ENCODE results near the gene PCDH9.
"Not testable (repeated sequence)": the region's sequence is repeated elsewhere in the genome, so short reads cannot be mapped to it uniquely, and the experiment has no call there.

The PCDH9 gene

DNA sequence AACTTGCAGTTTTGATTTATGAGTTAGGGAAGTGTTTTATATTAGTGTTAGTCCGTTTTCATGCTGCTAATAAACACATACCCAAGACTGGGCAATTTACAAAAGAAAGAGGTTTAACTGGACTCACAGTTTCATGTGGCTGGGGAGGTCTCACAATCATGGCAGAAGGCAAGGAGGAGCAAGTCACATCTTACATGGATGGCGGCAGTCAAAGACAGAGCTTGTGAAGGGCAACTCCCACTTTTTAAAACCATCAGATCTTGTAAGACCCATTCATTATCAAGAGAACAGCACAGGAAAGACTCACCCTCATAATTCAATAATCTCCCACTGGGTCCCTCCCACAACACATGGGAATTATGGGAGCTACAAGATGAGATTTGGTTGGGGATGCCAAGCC is 349.0 kb downstream of the PCDH9 start:
- H3K9ac ChIP-seq (ENCODE audit: low read length); H3K4me3 ChIP-seq (ENCODE audit: low read length); H3K4me1 ChIP-seq (ENCODE audit: control insufficient read depth, low read depth, low read length); H3K36me3 ChIP-seq (ENCODE audit: control insufficient read depth, low read depth, low read length); H3K27me3 ChIP-seq (ENCODE audit: control insufficient read depth, insufficient read depth, low read length); H3K9me3 ChIP-seq (ENCODE audit: control insufficient read depth, low read depth, low read length); H3K27ac ChIP-seq (ENCODE audit: low read length): not testable (repeated sequence)

DNA sequence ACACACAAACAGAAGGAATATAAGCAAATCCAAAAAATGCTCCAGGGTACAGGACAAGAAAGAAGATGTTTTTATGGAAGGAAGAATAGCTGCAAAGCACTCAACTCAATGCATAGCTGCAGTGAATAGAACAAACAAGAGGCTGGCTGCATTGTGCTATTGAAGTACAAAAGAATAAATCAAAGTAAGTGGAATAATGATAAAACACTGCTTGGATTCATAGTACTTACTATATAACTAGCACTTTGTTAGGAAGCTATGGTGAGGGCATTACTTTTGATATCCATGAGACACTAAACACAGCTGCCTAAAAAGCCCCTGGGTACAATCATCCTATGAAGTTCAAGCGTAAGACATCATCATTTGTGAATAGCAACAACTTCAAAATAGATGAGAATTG is 350.1 kb downstream of the PCDH9 start:
- Histone ChIP-seq H3K9me3 (ENCODE audit: control insufficient read depth, low read depth, low read length) (no peaks in the 10 kb centered on the region), H3K9ac (ENCODE audit: low read length) (no peak overlapping the region), H3K4me3 (ENCODE audit: low read length) (no peak overlapping the region), H3K27ac (ENCODE audit: low read length) (no peak overlapping the region), H3K27me3 (ENCODE audit: control insufficient read depth, insufficient read depth, low read length) (no peaks in the 10 kb centered on the region), H3K36me3 (ENCODE audit: control insufficient read depth, low read depth, low read length) (no peaks in the 10 kb centered on the region), H3K4me1 (ENCODE audit: control insufficient read depth, low read depth, low read length) (no peaks in the 10 kb centered on the region)

DNA sequence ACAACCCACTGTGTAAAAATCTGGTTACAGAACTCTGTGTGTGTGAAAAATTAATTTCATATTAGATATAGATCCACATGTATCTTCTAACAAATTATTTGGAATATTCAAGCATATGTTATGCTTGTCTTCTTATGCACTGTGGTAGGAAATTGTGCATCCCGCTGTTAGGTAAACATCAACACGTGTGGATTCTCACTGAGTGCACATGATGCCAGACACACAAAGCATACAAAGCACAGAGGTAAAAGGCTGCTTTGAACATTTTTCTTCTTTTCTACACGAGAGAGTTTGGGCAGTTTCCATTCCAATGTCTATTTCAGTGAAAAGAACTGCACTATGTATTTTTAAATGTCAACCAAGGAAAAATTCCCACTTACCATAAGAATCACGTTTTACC is 354.9 kb downstream of the PCDH9 start:
- H3K9me3 ChIP-seq (ENCODE audit: control insufficient read depth, low read depth, low read length), result no peaks in the 10 kb centered on the region
- no peaks in the 10 kb centered on the region for H3K27me3 ChIP-seq (ENCODE audit: control insufficient read depth, insufficient read depth, low read length)
- no peak overlapping the region for H3K9ac ChIP-seq (ENCODE audit: low read length)
- H3K4me3 ChIP-seq (ENCODE audit: low read length), result no peak overlapping the region
- no peaks in the 10 kb centered on the region for H3K4me1 ChIP-seq (ENCODE audit: control insufficient read depth, low read depth, low read length)
- no peaks in the 10 kb centered on the region for H3K36me3 ChIP-seq (ENCODE audit: control insufficient read depth, low read depth, low read length)
- H3K27ac ChIP-seq (ENCODE audit: low read length), result no peak overlapping the region

DNA sequence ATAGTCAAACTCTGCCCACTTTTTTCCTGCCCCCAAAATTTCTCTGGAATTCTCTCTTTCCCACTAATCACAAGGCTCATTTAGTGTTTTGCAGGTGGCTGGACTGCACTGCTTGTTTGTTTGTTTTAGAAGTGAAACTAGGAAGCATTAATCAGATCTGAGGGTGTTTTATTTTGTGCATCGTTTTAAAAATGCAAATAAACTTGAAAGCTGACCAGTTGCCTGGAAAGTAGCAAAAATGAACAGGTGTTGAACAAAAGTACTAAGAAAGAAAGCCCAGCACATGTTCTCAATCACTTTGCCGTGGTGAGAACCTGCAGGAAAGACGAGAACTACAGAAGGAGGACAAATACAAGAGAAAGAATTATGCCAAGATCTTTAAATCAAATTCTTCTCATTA is 365.5 kb downstream of the PCDH9 start:
- Histone ChIP-seq H3K4me1 (ENCODE audit: control insufficient read depth, low read depth, low read length) (peaks cover 12% of the 10 kb centered on the region), H3K9me3 (ENCODE audit: control insufficient read depth, low read depth, low read length) (no peaks in the 10 kb centered on the region), H3K9ac (ENCODE audit: low read length) (no peak overlapping the region), H3K27me3 (ENCODE audit: control insufficient read depth, insufficient read depth, low read length) (no peaks in the 10 kb centered on the region), H3K4me3 (ENCODE audit: low read length) (no peak overlapping the region), H3K27ac (ENCODE audit: low read length) (no peak overlapping the region), H3K36me3 (ENCODE audit: control insufficient read depth, low read depth, low read length) (no peaks in the 10 kb centered on the region)

DNA sequence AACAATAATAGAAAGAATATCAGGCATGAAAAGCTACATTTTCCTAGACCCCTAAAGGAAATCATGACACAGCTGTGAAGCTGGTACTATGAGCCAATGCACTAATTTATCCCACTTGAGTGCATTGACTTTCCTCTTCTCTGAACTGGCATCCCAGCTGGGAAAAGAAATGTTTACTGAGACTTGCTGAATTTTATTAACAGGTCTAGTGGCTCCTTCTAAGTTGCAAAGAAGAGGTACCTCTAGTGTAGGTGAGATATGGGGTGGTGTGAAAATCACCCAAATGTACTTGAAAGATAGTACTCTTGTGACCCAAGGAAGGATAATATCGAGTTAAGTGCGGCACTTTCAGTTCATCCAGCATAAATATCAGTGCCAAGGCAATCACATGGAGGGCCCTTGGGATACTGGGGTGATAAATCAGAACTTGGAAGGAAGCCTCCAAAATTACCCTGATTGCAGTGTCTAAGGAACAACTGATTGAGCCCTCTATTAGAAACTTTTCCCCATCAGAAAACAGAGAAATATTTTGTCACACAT is 369.2 kb downstream of the PCDH9 start:
- no peaks in the 10 kb centered on the region for H3K36me3 ChIP-seq (ENCODE audit: control insufficient read depth, low read depth, low read length)
- H3K4me3 ChIP-seq (ENCODE audit: low read length), result no peak overlapping the region
- no peak overlapping the region for H3K27ac ChIP-seq (ENCODE audit: low read length)
- peaks cover 20% of the 10 kb centered on the region for H3K4me1 ChIP-seq (ENCODE audit: control insufficient read depth, low read depth, low read length)
- no peaks in the 10 kb centered on the region for H3K27me3 ChIP-seq (ENCODE audit: control insufficient read depth, insufficient read depth, low read length)
- H3K9ac ChIP-seq (ENCODE audit: low read length), result no peak overlapping the region
- no peaks in the 10 kb centered on the region for H3K9me3 ChIP-seq (ENCODE audit: control insufficient read depth, low read depth, low read length)

DNA sequence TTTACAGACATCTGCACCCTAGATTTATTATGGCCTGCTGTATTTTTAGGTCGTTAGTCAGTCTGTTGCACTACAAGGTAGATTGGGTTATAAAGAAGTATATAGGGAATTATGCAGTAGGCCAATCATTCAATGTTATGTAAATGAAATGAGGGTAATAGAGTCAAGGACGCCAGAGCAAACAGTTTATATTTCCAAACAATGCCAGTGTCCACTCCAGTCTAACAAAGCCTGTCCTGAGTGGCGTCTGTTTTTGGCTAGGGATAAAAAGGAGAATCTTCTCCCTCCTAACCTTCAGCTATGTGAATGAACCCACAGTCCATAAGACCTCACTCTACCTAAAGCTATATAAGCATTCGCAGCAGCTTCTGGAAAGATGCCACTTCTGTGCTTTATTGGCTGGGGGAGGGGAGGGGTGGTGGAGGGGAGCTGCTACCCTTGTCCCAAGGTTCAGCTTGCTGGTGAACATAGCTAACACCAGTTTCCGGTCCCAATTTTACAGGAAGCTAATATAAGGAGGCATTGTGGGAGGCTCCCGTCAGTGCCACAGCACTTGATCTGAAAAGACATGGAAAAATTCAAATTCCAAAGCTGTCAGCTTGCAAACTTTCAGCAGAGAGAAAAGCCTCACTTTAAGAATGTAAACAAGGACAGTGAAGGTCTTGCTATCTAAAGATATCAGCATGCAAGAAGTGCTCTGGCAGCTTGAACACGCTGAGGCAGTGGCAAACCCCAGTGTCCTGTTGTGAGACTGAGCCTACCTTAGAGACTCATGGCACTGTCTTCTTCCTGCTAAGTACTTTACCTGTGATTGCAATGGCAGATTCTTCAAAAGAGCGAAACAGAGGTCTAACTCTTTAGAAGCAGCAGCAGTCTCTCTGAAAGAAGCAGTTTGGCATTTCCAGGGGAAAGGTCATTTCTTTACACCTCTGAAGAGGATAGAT is 369.9 kb downstream of the PCDH9 start:
- H3K9ac ChIP-seq (ENCODE audit: low read length), result no peak overlapping the region
- H3K9me3 ChIP-seq (ENCODE audit: control insufficient read depth, low read depth, low read length), result no peaks in the 10 kb centered on the region
- no peak overlapping the region for H3K4me3 ChIP-seq (ENCODE audit: low read length)
- peaks cover 20% of the 10 kb centered on the region for H3K4me1 ChIP-seq (ENCODE audit: control insufficient read depth, low read depth, low read length)
- no peaks in the 10 kb centered on the region for H3K27me3 ChIP-seq (ENCODE audit: control insufficient read depth, insufficient read depth, low read length)
- H3K27ac ChIP-seq (ENCODE audit: low read length), result no peak overlapping the region
- H3K36me3 ChIP-seq (ENCODE audit: control insufficient read depth, low read depth, low read length), result no peaks in the 10 kb centered on the region

DNA sequence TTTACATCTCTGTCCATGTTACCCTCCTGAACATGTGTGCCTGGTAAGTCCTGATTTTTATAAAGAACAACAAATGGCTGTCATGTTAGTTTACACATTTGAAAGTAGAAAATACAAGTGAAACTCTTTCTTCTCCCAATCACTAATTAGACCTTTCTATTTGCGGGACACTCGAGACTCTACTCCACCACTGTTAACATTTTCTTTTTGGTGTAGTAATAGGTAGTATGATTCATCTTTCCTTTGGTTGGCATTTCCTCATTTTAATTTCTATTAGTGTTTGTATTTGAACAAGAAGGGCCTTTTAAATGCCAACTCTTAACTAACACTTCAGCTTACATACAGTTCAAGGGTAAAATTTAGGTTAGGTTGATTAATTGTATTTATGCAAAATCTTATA is 371.1 kb downstream of the PCDH9 start:
- Histone ChIP-seq H3K36me3 (ENCODE audit: control insufficient read depth, low read depth, low read length) (no peaks in the 10 kb centered on the region), H3K9ac (ENCODE audit: low read length) (no peak overlapping the region), H3K4me1 (ENCODE audit: control insufficient read depth, low read depth, low read length) (peaks cover 20% of the 10 kb centered on the region), H3K9me3 (ENCODE audit: control insufficient read depth, low read depth, low read length) (no peaks in the 10 kb centered on the region), H3K27me3 (ENCODE audit: control insufficient read depth, insufficient read depth, low read length) (no peaks in the 10 kb centered on the region), H3K4me3 (ENCODE audit: low read length) (no peak overlapping the region), H3K27ac (ENCODE audit: low read length) (no peak overlapping the region)

DNA sequence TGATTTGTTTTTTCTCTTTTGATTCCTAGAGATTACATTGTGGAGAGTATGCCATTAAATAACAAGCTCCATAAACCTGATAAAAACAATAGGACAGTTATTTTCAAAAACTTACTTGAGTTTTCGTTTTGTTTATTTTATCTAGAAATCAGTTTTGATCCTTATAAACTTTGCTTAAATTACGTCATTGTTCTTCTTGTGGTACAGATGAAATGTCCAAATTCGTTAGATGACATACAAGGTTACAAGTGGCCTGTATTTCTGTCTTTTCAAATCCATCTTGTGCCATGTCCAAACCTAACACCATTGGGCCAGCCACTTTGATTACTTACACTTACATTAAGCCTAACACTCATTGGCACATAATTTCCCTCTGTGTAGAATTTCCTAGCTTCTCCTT is 372.0 kb downstream of the PCDH9 start:
- no peaks in the 10 kb centered on the region for H3K9me3 ChIP-seq (ENCODE audit: control insufficient read depth, low read depth, low read length)
- no peaks in the 10 kb centered on the region for H3K27me3 ChIP-seq (ENCODE audit: control insufficient read depth, insufficient read depth, low read length)
- no peak overlapping the region for H3K27ac ChIP-seq (ENCODE audit: low read length)
- H3K4me1 ChIP-seq (ENCODE audit: control insufficient read depth, low read depth, low read length), result peaks cover 20% of the 10 kb centered on the region
- no peaks in the 10 kb centered on the region for H3K36me3 ChIP-seq (ENCODE audit: control insufficient read depth, low read depth, low read length)
- H3K4me3 ChIP-seq (ENCODE audit: low read length), result no peak overlapping the region
- no peak overlapping the region for H3K9ac ChIP-seq (ENCODE audit: low read length)

DNA sequence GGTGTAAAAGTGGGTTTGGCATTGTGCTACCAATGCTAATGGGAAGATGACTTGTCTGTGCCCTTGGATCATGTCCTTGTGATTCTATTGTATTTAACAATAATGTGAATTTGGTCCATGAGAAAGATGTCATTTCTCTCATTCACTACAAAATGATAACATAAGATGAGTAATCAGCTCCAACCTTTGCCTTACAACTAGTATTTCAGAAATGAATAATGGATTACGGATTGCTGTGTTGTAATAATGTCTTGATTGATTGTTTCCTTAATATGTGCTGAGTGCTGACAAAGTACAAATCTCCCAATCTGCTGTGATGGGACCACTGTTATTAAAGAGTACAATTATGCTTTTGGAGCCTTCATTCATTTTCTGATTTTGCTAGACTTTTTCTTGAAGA is 375.0 kb downstream of the PCDH9 start:
- Histone ChIP-seq H3K27me3 (ENCODE audit: control insufficient read depth, insufficient read depth, low read length) (no peaks in the 10 kb centered on the region), H3K4me1 (ENCODE audit: control insufficient read depth, low read depth, low read length) (peaks cover 13% of the 10 kb centered on the region), H3K4me3 (ENCODE audit: low read length) (no peak overlapping the region), H3K9me3 (ENCODE audit: control insufficient read depth, low read depth, low read length) (no peaks in the 10 kb centered on the region), H3K36me3 (ENCODE audit: control insufficient read depth, low read depth, low read length) (no peaks in the 10 kb centered on the region), H3K9ac (ENCODE audit: low read length) (no peak overlapping the region), H3K27ac (ENCODE audit: low read length) (no peak overlapping the region)

DNA sequence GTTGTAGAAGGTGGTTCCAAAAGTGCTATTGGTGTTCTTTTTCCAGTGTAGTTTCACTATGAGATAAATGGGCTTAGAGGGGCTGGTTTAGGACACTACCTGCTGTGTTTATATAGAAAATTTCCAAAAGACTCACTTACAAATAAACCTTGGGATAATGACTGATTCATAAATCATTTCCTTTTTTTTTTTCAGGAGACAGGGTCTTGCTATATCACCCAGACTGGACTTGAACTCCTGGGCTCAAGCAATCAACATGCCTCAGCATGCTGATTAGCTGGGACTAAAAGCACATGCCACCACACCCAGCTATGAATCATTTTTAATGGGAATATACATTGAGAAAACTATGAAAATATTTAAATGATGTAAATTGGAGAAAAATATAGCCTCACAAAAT is 376.6 kb downstream of the PCDH9 start:
- no peak overlapping the region for H3K27ac ChIP-seq (ENCODE audit: low read length)
- H3K36me3 ChIP-seq (ENCODE audit: control insufficient read depth, low read depth, low read length), result no peaks in the 10 kb centered on the region
- H3K9ac ChIP-seq (ENCODE audit: low read length), result no peak overlapping the region
- H3K4me3 ChIP-seq (ENCODE audit: low read length), result no peak overlapping the region
- no peaks in the 10 kb centered on the region for H3K27me3 ChIP-seq (ENCODE audit: control insufficient read depth, insufficient read depth, low read length)
- no peaks in the 10 kb centered on the region for H3K9me3 ChIP-seq (ENCODE audit: control insufficient read depth, low read depth, low read length)
- H3K4me1 ChIP-seq (ENCODE audit: control insufficient read depth, low read depth, low read length), result no peaks in the 10 kb centered on the region

DNA sequence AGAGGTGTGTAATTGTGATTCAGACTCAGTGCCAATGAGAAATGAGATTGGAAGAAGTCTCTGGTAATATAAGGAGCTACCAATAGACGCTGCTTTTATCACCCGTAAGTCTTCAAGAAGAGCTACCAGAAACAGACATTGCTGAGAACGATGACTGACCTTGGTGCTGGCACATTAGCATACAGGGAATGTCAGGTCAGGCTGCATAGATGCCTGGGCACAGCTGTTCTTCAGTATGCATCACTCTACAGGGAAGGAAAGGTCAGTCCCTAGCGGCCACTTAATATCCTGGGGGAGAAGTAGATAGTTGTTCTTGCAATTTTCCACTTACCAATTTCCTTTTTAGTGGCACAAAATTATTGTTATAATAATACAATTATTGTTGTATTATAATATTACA is 380.4 kb downstream of the PCDH9 start:
- Histone ChIP-seq H3K4me1 (ENCODE audit: control insufficient read depth, low read depth, low read length) (no peaks in the 10 kb centered on the region), H3K36me3 (ENCODE audit: control insufficient read depth, low read depth, low read length) (no peaks in the 10 kb centered on the region), H3K9me3 (ENCODE audit: control insufficient read depth, low read depth, low read length) (no peaks in the 10 kb centered on the region), H3K27me3 (ENCODE audit: control insufficient read depth, insufficient read depth, low read length) (no peaks in the 10 kb centered on the region), H3K9ac (ENCODE audit: low read length) (no peak overlapping the region), H3K4me3 (ENCODE audit: low read length) (no peak overlapping the region), H3K27ac (ENCODE audit: low read length) (no peak overlapping the region)

DNA sequence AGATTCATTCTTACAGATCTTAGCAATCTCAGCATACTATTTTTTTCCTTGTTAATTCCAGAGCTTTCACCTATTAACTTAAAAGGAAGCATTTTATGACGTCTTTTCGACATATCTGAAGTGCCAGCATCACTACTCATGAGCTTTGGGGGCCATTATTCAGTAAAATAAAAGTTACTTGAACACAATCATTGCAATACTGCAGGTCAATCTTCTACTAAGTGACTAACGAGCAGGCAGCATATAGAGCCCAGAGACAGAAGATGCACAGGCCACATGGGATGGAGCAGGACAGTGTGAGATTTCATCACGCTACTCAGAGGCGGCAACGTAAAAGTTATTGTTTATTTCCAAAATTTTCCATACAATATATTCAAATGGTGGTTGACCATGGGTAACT is 382.6 kb downstream of the PCDH9 start:
- Histone ChIP-seq H3K36me3 (ENCODE audit: control insufficient read depth, low read depth, low read length) (no peaks in the 10 kb centered on the region), H3K27me3 (ENCODE audit: control insufficient read depth, insufficient read depth, low read length) (no peaks in the 10 kb centered on the region), H3K9ac (ENCODE audit: low read length) (no peak overlapping the region), H3K4me3 (ENCODE audit: low read length) (no peak overlapping the region), H3K4me1 (ENCODE audit: control insufficient read depth, low read depth, low read length) (no peaks in the 10 kb centered on the region), H3K9me3 (ENCODE audit: control insufficient read depth, low read depth, low read length) (no peaks in the 10 kb centered on the region), H3K27ac (ENCODE audit: low read length) (no peak overlapping the region)
